Muscle of leg (tissue), 11 donors: Measurements from ENCODE around the gene SMAD3. TPM values are rescaled to one million over a fixed set of nuclear protein-coding genes. Genes with fewer than 3 reads are reported as not detected.

Experiments
- DNase-seq: peaks from one replicate; pipeline ENCODE4 v3.0.0; 2013
- H3K27ac ChIP-seq: one replicate; pipeline ENCODE4 v1.5.1; 2013; ENCODE audit warnings: mild to moderate bottlenecking, low read length, control low read depth
- H3K27me3 ChIP-seq: one replicate; pipeline ENCODE4 v1.6.1; 2013; ENCODE audit warnings: low read length; ENCODE audit not compliant: control insufficient read depth, insufficient read depth
- H3K36me3 ChIP-seq: one replicate; pipeline ENCODE4 v1.6.1; 2013; ENCODE audit warnings: low read length; ENCODE audit not compliant: control insufficient read depth, insufficient read depth
- H3K4me1 ChIP-seq: one replicate; pipeline ENCODE4 v1.6.1; 2013; ENCODE audit warnings: low read length; ENCODE audit not compliant: control insufficient read depth, insufficient read depth
- H3K4me3 ChIP-seq: one replicate; pipeline ENCODE4 v1.5.1; 2013; ENCODE audit warnings: low read length, control low read depth
- H3K9me3 ChIP-seq: replicated peaks from 2 replicates; pipeline ENCODE4 v1.6.1; 2013; ENCODE audit warnings: low read depth, low read length; ENCODE audit not compliant: control insufficient read depth
- WGBS: methylation state at CpG from one replicate; pipeline ENCODE4 v1.1.5; 2013; ENCODE audit warnings: missing lambda C conversion rate; ENCODE audit not compliant: insufficient coverage; 5-methylcytosine and 5-hydroxymethylcytosine counted together
- polyA plus RNA-seq, 8 donors: library from polyadenylated mRNA; unstranded; fragments of 120-200 nt; gene quantifications; one replicate each; pipeline versions ENCODE4 v1.2.1 to v1.2.3, GENCODE V29; 2013; ENCODE audit warnings: inconsistent platforms in 1 of 8, low replicate concordance in 1 of 8; ENCODE audit not compliant: insufficient read length in 8 of 8, insufficient read depth in 1 of 8
- total RNA-seq: library from RNA; stranded (reverse); fragments of 120-200 nt; gene quantifications from one replicate; pipeline ENCODE4 v1.2.4, GENCODE V29; 2013

The SMAD3 gene
- total and polyA plus RNA-seq, 9 donors = 18.3 to 34.0 (median 25.8) TPM

DNA sequence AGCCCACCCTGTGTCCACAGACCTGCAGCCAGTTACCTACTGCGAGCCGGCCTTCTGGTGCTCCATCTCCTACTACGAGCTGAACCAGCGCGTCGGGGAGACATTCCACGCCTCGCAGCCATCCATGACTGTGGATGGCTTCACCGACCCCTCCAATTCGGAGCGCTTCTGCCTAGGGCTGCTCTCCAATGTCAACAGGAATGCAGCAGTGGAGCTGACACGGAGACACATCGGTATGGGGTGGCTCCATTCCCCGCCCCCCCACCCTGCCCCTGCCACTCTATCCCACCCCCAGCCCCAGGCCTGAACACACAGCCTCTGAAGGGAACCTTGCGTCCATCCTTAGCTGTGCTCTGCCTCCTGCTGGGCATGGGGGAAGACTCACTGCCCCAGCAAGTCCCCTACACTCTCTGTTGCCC, 115.8 kb downstream of the SMAD3 start:
- Histone ChIP-seq H3K4me1 (peaks cover 39% of the 10 kb centered on the region), H3K27ac (no peak overlapping the region), H3K27me3 (no peaks in the 10 kb centered on the region), H3K9me3 (no peaks in the 10 kb centered on the region), H3K4me3 (no peak overlapping the region), H3K36me3 (peaks cover 44% of the 10 kb centered on the region)
- DNase-seq = no peak
- WGBS = 98% methylated on average over 9 of the region's 15 CpGs

DNA sequence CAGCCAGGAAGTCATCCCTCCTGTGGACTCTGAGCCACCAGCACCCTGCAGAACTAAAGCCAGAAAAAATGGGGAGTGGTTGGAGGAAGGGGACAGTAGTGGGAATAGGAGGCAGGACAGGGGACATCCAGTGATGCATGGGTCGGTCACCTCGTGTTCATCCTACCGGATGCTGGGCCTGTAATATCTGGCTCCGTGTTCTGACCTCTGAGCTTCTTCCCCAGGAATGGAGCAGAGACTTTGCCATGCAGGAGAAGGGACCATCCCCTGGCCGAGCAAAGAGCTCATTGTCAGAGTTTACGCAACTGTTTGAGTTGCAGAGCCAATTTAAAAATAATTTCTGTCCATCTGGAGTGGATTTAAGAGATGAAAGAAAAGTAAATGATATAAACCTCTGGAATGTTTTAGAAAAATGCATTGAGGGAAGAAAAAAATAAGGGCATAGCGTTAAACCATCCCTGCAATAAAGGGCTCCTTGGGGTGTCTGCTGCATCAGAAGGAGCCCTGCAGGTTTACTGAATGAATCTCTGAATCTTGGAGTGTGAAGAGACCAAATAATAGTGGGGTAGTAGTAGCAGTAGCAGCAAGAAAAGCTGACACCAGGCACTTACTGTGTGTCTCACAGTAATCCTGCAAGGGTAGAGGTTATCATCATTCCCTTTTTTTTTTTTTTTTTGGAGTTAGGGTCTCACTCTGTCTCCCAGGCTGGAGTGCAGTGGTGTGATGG, 118.2 kb downstream of the SMAD3 start:
- Histone ChIP-seq H3K27me3 (no peaks in the 10 kb centered on the region), H3K9me3 (no peaks in the 10 kb centered on the region), H3K27ac (peak overlapping the region; percentile 26), H3K4me3 (no peak overlapping the region), H3K36me3 (peaks cover 51% of the 10 kb centered on the region), H3K4me1 (peaks cover 46% of the 10 kb centered on the region)
- 55% methylated on average over 7 of the region's 7 CpGs for whole genome bisulfite sequencing
- DNase-seq = peak; percentile 62

DNA sequence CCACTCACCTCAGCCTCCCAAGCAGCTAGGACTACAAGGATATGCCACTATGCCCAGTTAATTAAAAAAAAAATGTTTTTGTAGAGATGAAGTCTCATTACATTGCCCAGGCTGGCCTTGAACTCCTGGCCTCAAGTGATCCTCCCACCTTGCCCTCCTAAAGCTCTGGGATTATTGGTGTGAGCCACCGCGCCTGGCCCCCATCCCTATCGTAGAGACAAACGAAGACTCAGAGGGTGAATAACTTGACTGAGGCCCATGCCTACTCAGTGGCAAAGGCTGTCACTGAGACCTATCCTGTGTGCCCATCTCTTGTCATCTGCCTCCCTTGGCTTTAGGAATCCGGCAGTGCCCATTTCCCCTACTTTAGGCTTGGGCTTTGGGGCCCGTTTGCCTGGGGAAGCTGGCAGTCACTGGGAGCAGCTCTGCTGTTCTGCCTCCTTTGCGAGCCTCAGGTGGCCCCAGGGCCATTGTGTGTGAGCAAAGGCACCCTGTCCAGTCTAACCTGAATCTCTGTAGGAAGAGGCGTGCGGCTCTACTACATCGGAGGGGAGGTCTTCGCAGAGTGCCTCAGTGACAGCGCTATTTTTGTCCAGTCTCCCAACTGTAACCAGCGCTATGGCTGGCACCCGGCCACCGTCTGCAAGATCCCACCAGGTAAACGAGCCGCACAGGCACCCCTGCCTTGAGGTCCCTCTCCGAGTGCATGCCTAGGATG, 119.0 kb downstream of the SMAD3 start:
- DNase-seq = peak; percentile 4
- 92% methylated on average over 12 of the region's 18 CpGs for WGBS

DNA sequence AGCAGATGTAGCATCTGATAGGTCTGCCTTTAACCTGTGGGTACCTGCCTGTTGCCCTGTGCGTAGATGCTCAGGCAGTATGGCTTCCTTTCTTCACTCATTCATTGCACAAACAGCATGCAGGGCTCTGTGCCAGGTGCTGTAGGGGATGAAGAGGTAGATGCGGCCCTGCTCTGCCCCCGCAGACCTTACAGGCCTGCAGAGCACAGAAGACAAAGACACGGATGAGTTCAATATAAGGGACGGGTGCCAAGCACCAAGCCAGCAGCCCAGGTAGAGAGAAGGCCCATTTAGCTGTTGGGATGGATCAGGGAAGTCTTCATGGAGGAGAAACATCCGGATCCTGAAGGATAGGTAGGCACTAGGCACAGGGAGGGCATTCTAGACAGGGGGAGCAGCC, 119.6 kb downstream of the SMAD3 start:
- no peak for DNase-seq
- H3K27me3 ChIP-seq = no peaks in the 10 kb centered on the region
- WGBS = 85% methylated on average over 5 of the region's 6 CpGs
- H3K4me3 ChIP-seq = no peak overlapping the region
- H3K27ac ChIP-seq = no peak overlapping the region
- peaks cover 46% of the 10 kb centered on the region for H3K36me3 ChIP-seq
- H3K4me1 ChIP-seq = peaks cover 59% of the 10 kb centered on the region
- H3K9me3 ChIP-seq = no peaks in the 10 kb centered on the region

More for the DNA sequence above, 119.0 kb downstream of the SMAD3 start:
- Histone ChIP-seq H3K4me3 (no peak overlapping the region), H3K4me1 (peaks cover 52% of the 10 kb centered on the region), H3K36me3 (peaks cover 51% of the 10 kb centered on the region), H3K9me3 (no peaks in the 10 kb centered on the region), H3K27ac (no peak overlapping the region), H3K27me3 (no peaks in the 10 kb centered on the region)

DNA sequence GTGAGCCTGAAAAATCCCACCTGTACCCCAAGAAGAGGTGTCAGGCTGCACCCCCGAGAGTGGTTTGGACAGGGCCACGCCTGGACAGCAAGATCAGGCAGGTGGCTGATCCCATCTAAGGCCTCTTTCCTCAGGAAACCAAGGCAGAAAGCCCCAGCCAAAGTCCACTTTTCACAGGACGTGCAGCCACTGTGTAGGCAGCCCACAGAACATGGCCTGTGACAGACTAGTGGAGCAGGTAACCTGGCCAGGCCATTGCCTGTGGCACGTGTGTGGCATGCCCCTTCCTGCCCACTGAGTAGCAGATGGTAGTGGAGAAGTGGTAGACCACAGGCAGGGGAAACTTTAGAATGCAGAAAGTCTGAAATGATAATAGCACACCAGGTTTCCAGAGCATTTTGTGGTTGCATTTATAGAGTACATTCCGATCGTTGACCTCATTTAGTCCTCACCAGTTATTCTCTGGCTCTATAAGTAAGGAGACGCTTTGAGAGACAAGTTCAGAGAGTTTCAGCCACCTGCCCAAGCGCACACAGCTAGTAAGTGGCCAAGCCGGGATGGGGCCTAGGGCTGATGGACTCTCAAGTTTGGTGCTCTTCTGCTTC, 120.3 kb downstream of the SMAD3 start:
- Histone ChIP-seq H3K4me1 (peaks cover 66% of the 10 kb centered on the region), H3K27ac (peak overlapping the region; percentile 26), H3K4me3 (no peak overlapping the region), H3K27me3 (no peaks in the 10 kb centered on the region), H3K36me3 (peaks cover 52% of the 10 kb centered on the region), H3K9me3 (no peaks in the 10 kb centered on the region)
- DNase-seq = no peak
- 63% methylated on average over 6 of the region's 9 CpGs for WGBS

DNA sequence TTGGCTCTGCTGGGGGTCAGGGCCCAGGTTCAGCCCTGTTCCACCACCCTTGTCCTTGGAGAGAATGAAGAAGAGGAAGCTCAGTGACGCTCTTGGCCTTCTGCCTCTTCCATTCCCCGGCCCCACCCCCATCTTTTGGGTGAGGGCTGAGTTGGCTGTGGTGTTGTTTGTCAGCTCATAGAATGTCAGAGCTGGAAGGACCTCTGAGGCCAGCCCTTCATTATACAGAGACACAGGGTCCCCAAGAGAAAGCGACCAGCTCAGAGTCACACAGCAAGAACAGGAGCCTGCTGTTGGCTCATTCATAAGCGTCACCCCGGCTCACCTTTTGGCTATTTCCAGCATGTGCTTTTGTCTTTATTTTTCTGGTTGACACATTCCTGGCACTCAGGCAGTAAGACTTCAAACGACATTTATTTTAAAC, 120.8 kb downstream of the SMAD3 start:
- H3K27me3 ChIP-seq = no peaks in the 10 kb centered on the region
- no peaks in the 10 kb centered on the region for H3K9me3 ChIP-seq
- H3K27ac ChIP-seq = peak overlapping the region; percentile 26
- peak; percentile 69 for DNase-seq
- H3K4me1 ChIP-seq = peaks cover 66% of the 10 kb centered on the region
- H3K4me3 ChIP-seq = no peak overlapping the region
- peaks cover 53% of the 10 kb centered on the region for H3K36me3 ChIP-seq
- 46% methylated on average over 3 of the region's 6 CpGs for WGBS

DNA sequence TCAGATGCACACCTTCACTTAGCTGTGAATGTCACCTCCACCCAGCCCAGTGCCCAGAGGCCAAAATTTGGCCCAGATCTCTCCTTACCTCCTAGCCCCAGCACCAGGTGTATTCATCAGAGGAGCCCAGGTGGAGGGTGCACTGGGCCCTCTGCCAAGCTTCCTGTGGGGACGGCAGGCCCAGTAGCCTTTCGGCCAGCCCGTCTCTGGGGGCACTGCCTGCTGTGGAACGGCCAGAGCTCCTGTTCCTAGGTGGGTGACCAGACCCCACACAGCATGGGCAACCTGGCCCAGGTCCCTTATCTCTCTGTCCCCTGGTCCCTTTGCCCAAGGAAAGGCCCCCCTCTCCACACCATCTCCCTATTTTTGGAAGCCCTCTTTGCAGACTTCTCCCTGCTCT, 121.3 kb downstream of the SMAD3 start:
- Histone ChIP-seq H3K4me3 (no peak overlapping the region), H3K27ac (no peak overlapping the region), H3K36me3 (peaks cover 55% of the 10 kb centered on the region), H3K9me3 (no peaks in the 10 kb centered on the region), H3K27me3 (no peaks in the 10 kb centered on the region), H3K4me1 (peaks cover 66% of the 10 kb centered on the region)
- WGBS = 68% methylated on average over 4 of the region's 4 CpGs
- no peak for DNase-seq

DNA sequence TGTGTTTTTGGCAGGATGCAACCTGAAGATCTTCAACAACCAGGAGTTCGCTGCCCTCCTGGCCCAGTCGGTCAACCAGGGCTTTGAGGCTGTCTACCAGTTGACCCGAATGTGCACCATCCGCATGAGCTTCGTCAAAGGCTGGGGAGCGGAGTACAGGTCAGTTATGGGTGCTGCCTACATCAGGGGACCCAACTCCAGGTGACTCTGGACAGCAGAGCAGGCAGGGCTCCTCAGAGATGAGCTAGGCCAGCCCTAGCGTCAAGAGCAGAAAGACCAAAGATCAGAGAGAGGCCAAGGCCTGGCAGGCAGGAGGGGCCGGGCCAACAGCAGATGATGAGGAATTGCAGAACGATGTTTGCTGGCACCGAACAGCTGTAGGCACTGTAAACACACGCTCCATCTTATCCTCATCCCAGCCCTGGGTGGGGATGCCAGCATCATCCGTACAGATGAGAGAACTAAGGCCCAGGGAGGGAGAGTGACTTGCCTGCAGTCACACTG, 122.0 kb downstream of the SMAD3 start:
- Histone ChIP-seq H3K4me1 (peaks cover 71% of the 10 kb centered on the region), H3K27ac (peak overlapping the region; percentile 99), H3K4me3 (no peak overlapping the region), H3K9me3 (no peaks in the 10 kb centered on the region), H3K36me3 (peaks cover 57% of the 10 kb centered on the region), H3K27me3 (no peaks in the 10 kb centered on the region)
- WGBS = 84% methylated on average over 9 of the region's 12 CpGs
- DNase-seq = peak; percentile 65

DNA sequence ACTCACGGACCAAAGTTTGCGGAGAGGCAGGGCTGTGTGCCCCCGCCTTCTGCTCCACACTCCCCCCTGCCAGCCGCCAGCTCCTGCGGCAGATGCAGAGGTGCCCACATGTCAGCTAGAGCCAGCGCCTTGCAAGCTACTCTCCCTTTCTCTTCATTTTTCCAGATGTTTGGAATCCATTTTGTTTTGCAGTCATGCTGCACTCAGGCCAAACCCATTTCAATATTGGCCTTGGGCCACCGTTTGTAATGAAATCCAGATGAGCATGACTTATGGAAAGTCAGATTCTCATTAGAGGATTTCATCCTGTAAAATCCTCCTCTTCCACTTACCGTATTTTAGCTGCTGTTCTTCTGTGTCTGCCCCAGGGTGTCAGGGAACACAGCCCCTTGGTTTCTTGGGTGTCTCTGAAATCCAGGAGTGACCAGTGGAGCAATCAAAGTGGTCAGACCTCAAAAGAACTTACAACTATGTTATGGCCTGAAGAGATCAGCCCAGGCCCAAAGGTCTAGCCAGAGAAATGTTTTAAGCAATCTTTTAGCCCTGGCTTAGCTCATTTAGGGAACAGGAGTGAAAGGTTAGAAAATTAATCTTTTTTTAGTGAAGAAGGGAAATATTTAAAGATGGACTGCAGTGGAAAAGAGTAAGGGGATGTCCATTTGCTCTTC, 123.3 kb downstream of the SMAD3 start:
- DNase-seq = peak; percentile 98
- H3K27me3 ChIP-seq = no peaks in the 10 kb centered on the region
- 19% methylated on average over 6 of the region's 8 CpGs for WGBS
- H3K27ac ChIP-seq = peak overlapping the region; percentile 99
- H3K4me1 ChIP-seq = peaks cover 75% of the 10 kb centered on the region
- H3K4me3 ChIP-seq = no peak overlapping the region
- H3K9me3 ChIP-seq = no peaks in the 10 kb centered on the region
- peaks cover 58% of the 10 kb centered on the region for H3K36me3 ChIP-seq
